ENCODE measurements around the gene KRTAP10-10.

GRCh38 chr21:44616591-44616926 is 20.6 kb upstream of the KRTAP10-10 start:
- TF ChIP-seq POLR2AphosphoS5 (IDR thresholded peaks at IDR 0.05) (no peak), CTCF (IDR thresholded peaks at IDR 0.05) (no peak), POLR2A (IDR thresholded peaks at IDR 0.05) (no peak), EP300 (IDR thresholded peaks at IDR 0.05) (no peak)
